Central memory CD8-positive, alpha-beta T cell (primary cell): ENCODE measurements around the gene DSP.

ENCODE experiments used
- ATAC-seq: fragments of 150-1000 bp; cut with Tn5 transposase; replicated peaks from 2 replicates; pipeline ENCODE4 v1.10.0; 2022; ENCODE audit warnings: mild to moderate bottlenecking, moderate FRiP score, moderate number of reproducible peaks; ENCODE audit not compliant: poor library complexity, severe bottlenecking; ENCODE audit errors: extremely low read depth
- DNase-seq, 2 donors: peaks; one replicate each; pipeline ENCODE4 v3.0.0; 2021; ENCODE audit warnings: low spot score in 2 of 2
- H3K27ac Mint-ChIP-seq: one replicate; pipeline ENCODE4 v1.8.0; 2022; ENCODE audit warnings: low read depth, mild to moderate bottlenecking, moderate library complexity, mixed read lengths
- H3K27me3 Mint-ChIP-seq: one replicate; pipeline ENCODE4 v1.8.0; 2022; ENCODE audit warnings: mixed read lengths
- H3K36me3 Mint-ChIP-seq: one replicate; pipeline ENCODE4 v1.8.0; 2022; ENCODE audit warnings: mild to moderate bottlenecking, moderate library complexity, mixed read lengths; ENCODE audit not compliant: insufficient read depth
- H3K4me1 Mint-ChIP-seq: one replicate; pipeline ENCODE4 v1.8.0; 2022; ENCODE audit warnings: mixed read lengths
- H3K4me3 Mint-ChIP-seq: one replicate; pipeline ENCODE4 v1.8.0; 2022; ENCODE audit warnings: mild to moderate bottlenecking, moderate library complexity, mixed read lengths
- H3K9me3 Mint-ChIP-seq: one replicate; pipeline ENCODE4 v1.8.0; 2022; ENCODE audit warnings: mixed read lengths

The DSP gene

GRCh38 chr6:7556394-7557106 is 15.1 kb downstream of the DSP start:
- DNase-seq (no peak), ATAC-seq (no peak)
- Mint-ChIP-seq H3K27ac (no peak overlapping the region), H3K9me3 (no peaks in the 10 kb centered on the region), H3K36me3 (no peaks in the 10 kb centered on the region), H3K4me1 (no peaks in the 10 kb centered on the region), H3K27me3 (peaks cover 81% of the 10 kb centered on the region), H3K4me3 (no peak overlapping the region)

DNA sequence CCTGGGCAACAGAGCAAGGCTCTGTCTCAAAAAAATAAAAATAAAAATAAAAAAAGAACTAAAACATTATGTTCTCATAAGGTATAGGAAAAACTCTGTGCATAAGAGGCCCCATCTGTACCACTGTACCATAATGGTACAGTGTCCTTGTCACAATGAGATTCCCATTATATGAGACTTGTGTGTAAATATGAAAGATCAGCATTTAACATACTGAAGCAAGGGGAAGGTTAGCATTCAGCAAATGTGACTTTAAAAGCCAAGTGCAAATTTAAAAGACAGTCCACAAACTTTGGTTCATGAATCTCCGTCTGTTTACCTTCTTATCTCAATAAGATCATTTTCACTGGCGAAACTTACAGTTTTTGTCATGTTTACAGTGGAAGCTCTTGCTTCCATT is 16.2 kb downstream of the DSP start:
- H3K36me3 Mint-ChIP-seq, result no peaks in the 10 kb centered on the region
- no peak overlapping the region for H3K27ac Mint-ChIP-seq

DNA sequence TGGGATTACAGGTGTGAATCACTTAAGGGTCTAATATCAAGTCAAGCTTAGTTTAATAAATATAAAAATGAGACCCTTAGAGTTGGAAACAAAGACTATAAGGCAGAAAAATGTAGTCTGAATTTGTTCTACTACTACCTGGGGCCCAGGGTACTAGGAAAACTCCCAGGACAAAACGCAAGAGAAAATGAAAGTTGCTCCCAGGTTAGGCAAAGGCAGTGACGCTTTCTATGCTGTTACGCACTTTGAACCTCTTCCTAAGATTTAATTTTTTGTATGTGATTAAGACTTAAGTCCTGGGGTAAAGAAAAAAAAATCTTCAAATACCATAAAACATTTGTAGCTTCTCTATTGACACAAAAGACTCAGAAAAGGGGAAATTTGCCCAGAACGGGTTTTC is 17.3 kb downstream of the DSP start:
- Mint-ChIP-seq H3K4me1 (no peaks in the 10 kb centered on the region), H3K27me3 (peaks cover 83% of the 10 kb centered on the region), H3K27ac (no peak overlapping the region), H3K4me3 (no peak overlapping the region), H3K9me3 (no peaks in the 10 kb centered on the region), H3K36me3 (no peaks in the 10 kb centered on the region)
- DNase-seq (no peak), ATAC-seq (no peak)

More for the DNA sequence above, 16.2 kb downstream of the DSP start:
- DNase-seq, result no peak
- ATAC-seq, result no peak
- Mint-ChIP-seq H3K9me3 (no peaks in the 10 kb centered on the region), H3K4me3 (no peak overlapping the region), H3K27me3 (peaks cover 83% of the 10 kb centered on the region), H3K4me1 (no peaks in the 10 kb centered on the region)

DNA sequence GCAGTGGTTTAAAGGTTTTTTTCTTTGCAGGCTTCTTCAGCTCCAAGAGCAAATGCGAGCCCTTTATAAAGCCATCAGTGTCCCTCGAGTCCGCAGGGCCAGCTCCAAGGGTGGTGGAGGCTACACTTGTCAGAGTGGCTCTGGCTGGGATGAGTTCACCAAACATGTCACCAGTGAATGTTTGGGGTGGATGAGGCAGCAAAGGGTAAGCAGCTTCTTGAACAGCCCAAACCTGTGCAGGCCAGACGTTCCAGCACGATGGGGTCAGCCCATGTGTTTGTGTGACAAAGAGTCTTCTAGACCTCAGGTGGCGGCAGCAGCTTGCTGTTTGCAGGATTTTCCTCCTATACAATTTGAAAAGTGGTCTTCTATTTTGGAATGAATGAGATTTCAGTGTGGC is 17.7 kb downstream of the DSP start:
- Mint-ChIP-seq H3K36me3 (no peaks in the 10 kb centered on the region), H3K4me1 (no peaks in the 10 kb centered on the region), H3K27me3 (peaks cover 83% of the 10 kb centered on the region), H3K27ac (no peak overlapping the region), H3K4me3 (no peak overlapping the region), H3K9me3 (no peaks in the 10 kb centered on the region)
- DNase-seq (no peak), ATAC-seq (no peak)

DNA sequence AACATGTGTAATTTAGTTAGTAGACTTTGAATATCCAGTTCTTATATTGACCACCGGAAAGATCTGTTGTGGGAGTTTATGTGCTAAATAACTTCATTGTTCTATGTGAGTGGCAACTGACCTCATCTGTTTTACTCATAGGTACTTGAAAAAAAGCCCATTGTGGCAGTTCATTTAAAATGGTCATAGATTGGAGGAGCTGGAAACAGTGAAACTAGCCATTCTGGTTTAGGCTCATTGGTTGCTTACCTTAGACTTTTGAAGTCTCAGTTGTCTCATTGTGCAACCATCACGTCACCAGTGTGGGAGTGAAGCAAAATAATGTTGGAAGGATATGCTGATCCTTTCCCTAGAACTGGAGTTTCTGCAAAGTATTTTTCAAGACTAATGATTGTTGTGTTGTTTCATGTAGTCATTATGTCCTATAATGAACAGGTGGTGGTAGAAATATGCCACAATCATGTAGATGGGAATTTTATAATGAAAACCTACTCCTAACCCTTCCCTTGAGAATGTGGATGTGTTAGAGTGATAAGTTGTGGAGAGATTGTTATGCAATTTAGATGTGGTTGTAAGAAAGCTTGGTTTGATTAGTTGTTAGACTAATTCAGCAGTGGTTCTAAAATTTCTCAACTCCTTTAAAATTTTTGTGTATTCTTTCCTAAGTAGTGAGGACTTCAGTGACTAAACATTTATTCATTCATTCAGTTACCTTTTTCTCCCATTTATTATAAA is 18.3 kb downstream of the DSP start:
- no peak for DNase-seq
- Mint-ChIP-seq H3K4me1 (no peaks in the 10 kb centered on the region), H3K36me3 (no peaks in the 10 kb centered on the region), H3K27me3 (peaks cover 82% of the 10 kb centered on the region), H3K9me3 (no peaks in the 10 kb centered on the region), H3K27ac (no peak overlapping the region), H3K4me3 (no peak overlapping the region)
- ATAC-seq, result no peak

DNA sequence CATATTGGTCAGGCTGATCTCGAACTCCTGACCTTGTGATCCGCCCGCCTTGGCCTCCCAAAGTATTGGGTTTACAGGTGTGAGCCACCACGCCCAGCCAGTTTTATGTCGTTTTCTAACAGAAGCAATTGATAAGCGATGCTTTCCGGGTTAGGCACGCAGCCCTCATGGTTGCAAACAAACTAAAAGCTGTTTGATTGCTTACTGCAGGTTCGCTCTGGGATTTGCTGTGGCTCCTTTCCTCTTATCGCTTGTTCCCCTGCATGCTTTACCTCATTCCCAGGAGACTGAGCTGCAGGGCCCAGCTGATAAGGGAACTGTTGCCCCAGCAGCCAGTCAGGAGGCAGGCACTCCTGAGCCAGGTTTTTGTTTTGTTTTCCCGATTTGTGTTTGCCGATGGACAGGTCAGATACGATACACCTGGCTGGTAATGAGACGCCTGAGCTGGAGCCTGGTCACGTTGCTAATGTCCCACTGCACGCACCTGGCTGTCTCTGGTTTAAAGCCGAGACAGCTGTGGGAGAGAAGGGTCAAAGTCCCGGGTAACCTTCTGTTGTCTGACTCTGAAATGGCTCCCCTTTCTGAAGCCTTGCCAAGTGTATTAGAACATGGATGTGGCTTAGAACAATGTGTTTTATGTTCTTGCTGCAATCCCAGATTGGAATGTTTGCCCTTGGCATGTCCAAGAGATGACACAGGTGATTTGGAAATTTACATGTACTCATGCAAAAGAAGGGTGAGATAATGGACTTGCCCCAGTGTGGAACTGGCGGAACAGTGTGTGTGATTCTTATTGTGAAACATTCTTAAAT is 19.9 kb downstream of the DSP start:
- DNase-seq, result no peak
- peaks cover 81% of the 10 kb centered on the region for H3K27me3 Mint-ChIP-seq
- no peak for ATAC-seq
- H3K9me3 Mint-ChIP-seq, result no peaks in the 10 kb centered on the region
- H3K4me3 Mint-ChIP-seq, result no peak overlapping the region
- H3K27ac Mint-ChIP-seq, result no peak overlapping the region
- no peaks in the 10 kb centered on the region for H3K4me1 Mint-ChIP-seq
- no peaks in the 10 kb centered on the region for H3K36me3 Mint-ChIP-seq

GRCh38 chr6:7562769-7563168 is 21.3 kb downstream of the DSP start:
- Mint-ChIP-seq H3K4me1 (no peaks in the 10 kb centered on the region), H3K27me3 (peaks cover 83% of the 10 kb centered on the region), H3K36me3 (no peaks in the 10 kb centered on the region), H3K9me3 (no peaks in the 10 kb centered on the region), H3K27ac (no peak overlapping the region), H3K4me3 (no peak overlapping the region)
- no peak for DNase-seq
- ATAC-seq, result no peak

DNA sequence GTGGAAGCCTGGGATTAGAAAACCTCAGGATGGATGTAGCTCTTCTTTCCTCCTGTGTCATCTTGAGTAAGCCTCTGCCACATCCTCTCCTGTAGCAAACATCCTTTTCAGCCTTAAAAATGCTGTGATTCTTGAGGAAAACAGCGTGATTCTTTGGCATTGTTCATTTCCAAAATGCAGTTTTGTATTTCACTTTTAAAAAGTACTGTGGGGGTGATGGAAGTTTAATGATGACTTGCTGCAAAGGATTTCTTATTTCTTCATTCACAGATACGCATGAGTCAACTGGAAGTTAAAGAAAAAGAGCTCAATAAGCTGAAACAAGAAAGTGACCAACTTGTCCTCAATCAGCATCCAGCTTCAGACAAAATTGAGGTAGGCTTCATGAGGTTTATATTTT is 24.6 kb downstream of the DSP start:
- H3K27me3 Mint-ChIP-seq, result peaks cover 94% of the 10 kb centered on the region
- no peaks in the 10 kb centered on the region for H3K4me1 Mint-ChIP-seq
- ATAC-seq (no peak), DNase-seq (no peak)
- no peaks in the 10 kb centered on the region for H3K9me3 Mint-ChIP-seq
- no peak overlapping the region for H3K4me3 Mint-ChIP-seq
- H3K36me3 Mint-ChIP-seq, result no peaks in the 10 kb centered on the region
- no peak overlapping the region for H3K27ac Mint-ChIP-seq

GRCh38 chr6:7566617-7567173 is 25.2 kb downstream of the DSP start:
- ATAC-seq (no peak), DNase-seq (no peak)
- no peak overlapping the region for H3K4me3 Mint-ChIP-seq
- H3K27ac Mint-ChIP-seq, result no peak overlapping the region
- no peaks in the 10 kb centered on the region for H3K4me1 Mint-ChIP-seq
- no peaks in the 10 kb centered on the region for H3K9me3 Mint-ChIP-seq
- H3K27me3 Mint-ChIP-seq, result peaks cover 89% of the 10 kb centered on the region
- no peaks in the 10 kb centered on the region for H3K36me3 Mint-ChIP-seq

DNA sequence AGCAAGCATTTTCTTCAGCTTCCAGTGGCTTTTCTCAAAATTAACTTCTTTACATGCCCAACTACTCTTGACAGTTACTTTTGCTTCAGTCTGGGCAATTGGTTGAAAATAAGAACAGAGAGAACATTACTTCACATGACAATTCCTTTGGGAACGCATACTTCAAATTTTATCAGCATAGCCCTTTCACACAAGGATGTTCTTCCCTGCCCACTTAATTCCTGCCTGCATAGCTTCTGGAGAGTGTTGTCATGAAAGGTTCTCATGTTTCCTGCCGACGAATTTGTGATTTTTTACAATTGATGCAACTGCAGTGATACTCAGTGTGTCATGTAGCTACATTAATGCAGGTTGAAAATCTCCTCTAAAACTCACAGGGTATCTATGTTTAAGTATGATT is 26.6 kb downstream of the DSP start:
- no peaks in the 10 kb centered on the region for H3K36me3 Mint-ChIP-seq
- H3K27me3 Mint-ChIP-seq, result peaks cover 90% of the 10 kb centered on the region
- H3K4me1 Mint-ChIP-seq, result no peaks in the 10 kb centered on the region
- ATAC-seq (no peak), DNase-seq (no peak)
- no peak overlapping the region for H3K4me3 Mint-ChIP-seq
- H3K27ac Mint-ChIP-seq, result no peak overlapping the region
- H3K9me3 Mint-ChIP-seq, result no peaks in the 10 kb centered on the region

DNA sequence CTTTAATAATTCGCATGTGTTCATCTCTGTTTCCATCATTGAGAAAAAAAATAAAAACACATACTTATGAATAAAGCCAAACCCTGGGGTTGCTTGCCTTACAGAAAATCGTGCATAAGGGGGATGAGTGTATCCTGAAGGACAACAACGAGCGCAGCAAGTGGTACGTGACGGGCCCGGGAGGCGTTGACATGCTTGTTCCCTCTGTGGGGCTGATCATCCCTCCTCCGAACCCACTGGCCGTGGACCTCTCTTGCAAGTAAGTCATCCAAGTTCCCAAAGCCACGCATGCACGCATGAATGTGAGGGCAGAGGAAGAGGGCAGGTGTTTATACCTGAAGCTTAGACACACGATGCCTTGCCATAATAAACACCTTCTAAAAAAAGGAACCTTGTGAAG is 27.6 kb downstream of the DSP start:
- Mint-ChIP-seq H3K36me3 (no peaks in the 10 kb centered on the region), H3K27ac (no peak overlapping the region), H3K9me3 (no peaks in the 10 kb centered on the region), H3K4me3 (no peak overlapping the region), H3K27me3 (peaks cover 90% of the 10 kb centered on the region), H3K4me1 (no peaks in the 10 kb centered on the region)
- ATAC-seq (no peak), DNase-seq (no peak)

DNA sequence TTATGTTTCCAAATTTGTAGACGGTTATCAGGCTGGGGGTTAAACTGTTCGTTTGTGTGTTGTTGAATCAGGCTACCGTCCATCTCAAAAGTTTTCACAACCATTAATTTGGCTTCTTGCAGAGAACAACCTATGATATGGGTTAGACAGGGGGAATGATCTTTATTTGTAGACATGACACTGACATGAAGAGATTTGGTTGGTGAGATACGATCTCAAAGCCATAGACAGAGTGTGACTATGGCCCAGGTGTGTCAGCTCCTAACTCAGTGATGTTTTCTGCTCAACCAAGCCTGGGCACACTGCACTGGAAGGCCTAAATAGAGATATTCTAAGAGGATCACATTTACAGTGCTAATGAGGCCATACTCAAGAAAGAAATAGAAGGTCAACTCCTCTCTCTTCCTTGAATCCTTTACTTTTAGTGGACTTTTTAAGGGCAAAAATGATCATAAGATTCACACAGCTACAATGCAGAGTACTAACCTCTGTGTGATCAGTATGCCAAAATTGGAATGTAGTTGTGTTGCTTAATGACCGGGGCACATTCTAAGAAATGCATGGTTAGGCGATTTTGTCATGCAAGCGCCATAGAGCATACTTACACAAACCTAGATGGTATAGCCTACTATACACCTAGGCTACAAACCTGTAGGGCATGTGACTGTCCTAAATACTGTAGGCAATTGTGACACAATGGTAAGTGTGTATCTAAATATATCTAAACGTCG is 30.9 kb downstream of the DSP start:
- H3K4me3 Mint-ChIP-seq, result no peak overlapping the region
- DNase-seq (no peak), ATAC-seq (no peak)
- peaks cover 78% of the 10 kb centered on the region for H3K27me3 Mint-ChIP-seq
- no peaks in the 10 kb centered on the region for H3K4me1 Mint-ChIP-seq
- no peak overlapping the region for H3K27ac Mint-ChIP-seq
- no peaks in the 10 kb centered on the region for H3K36me3 Mint-ChIP-seq
- H3K9me3 Mint-ChIP-seq, result no peaks in the 10 kb centered on the region
